8988T (cell line): ENCODE data around the gene CA12.

Source experiments
- DNase-seq: peaks from one replicate; pipeline ENCODE4 v3.0.0; 2011

CA12 gene

GRCh38 chr15:63374686-63375520, 6.7 kb downstream of the CA12 start:
- DNase-seq: no peak

GRCh38 chr15:63373866-63374548, 7.6 kb downstream of the CA12 start:
- DNase-seq: no peak

- DNase-seq: no peak
Measured at GRCh38 chr15:63373330-63373729, 8.3 kb downstream of the CA12 start.

- no peak for DNase-seq
Measured at GRCh38 chr15:63372753-63373152, 8.9 kb downstream of the CA12 start.

- no peak for DNase-seq
Measured at GRCh38 chr15:63372018-63372705, 9.5 kb downstream of the CA12 start.

- DNase-seq: no peak
Measured at GRCh38 chr15:63371297-63371918, 10.2 kb downstream of the CA12 start.

GRCh38 chr15:63370764-63371163, 10.9 kb downstream of the CA12 start:
- DNase-seq: no peak

GRCh38 chr15:63369781-63370180, 11.9 kb downstream of the CA12 start:
- DNase-seq: no peak

- DNase-seq: no peak
Measured at GRCh38 chr15:63369296-63369695, 12.3 kb downstream of the CA12 start.

GRCh38 chr15:63368503-63368902, 13.1 kb downstream of the CA12 start:
- DNase-seq: no peak

- DNase-seq: no peak
Measured at GRCh38 chr15:63367900-63368299, 13.7 kb downstream of the CA12 start.

GRCh38 chr15:63367390-63367789, 14.3 kb downstream of the CA12 start:
- DNase-seq: no peak

GRCh38 chr15:63366451-63366850, 15.2 kb downstream of the CA12 start:
- no peak for DNase-seq

GRCh38 chr15:63365273-63365680, 16.4 kb downstream of the CA12 start:
- DNase-seq: no peak

- DNase-seq: no peak
Measured at GRCh38 chr15:63364399-63365272, 17.0 kb downstream of the CA12 start.

- DNase-seq: no peak
Measured at GRCh38 chr15:63363292-63363691, 18.4 kb downstream of the CA12 start.

GRCh38 chr15:63362885-63363284, 18.8 kb downstream of the CA12 start:
- no peak for DNase-seq

GRCh38 chr15:63362196-63362595, 19.4 kb downstream of the CA12 start:
- no peak for DNase-seq

GRCh38 chr15:63360170-63360569, 21.5 kb downstream of the CA12 start:
- DNase-seq: no peak

- DNase-seq: no peak
Measured at GRCh38 chr15:63358241-63359029, 23.2 kb downstream of the CA12 start.

GRCh38 chr15:63357731-63358130, 23.9 kb downstream of the CA12 start:
- no peak for DNase-seq
